GM12891 (cell line): Measurements from ENCODE around the gene SMARCA4.

ENCODE experiments used
- PAX5 ChIP-seq: IDR thresholded peaks from 2 replicates; pipeline ENCODE4 v1.6.1; 2011; ENCODE audit warnings: low read length, moderate library complexity, mild to moderate bottlenecking; ENCODE audit not compliant: insufficient read depth, severe bottlenecking
- POLR2A ChIP-seq: IDR thresholded peaks from 2 replicates; pipeline ENCODE4 v1.6.1; 2011; ENCODE audit warnings: low read depth, low read length, control low read depth
- POLR2AphosphoS5 ChIP-seq: IDR thresholded peaks from 2 replicates; pipeline ENCODE4 v1.6.1; 2011; ENCODE audit warnings: low read depth, low read length, control low read depth
- POU2F2 ChIP-seq: IDR thresholded peaks from 2 replicates; pipeline ENCODE4 v1.6.1; 2011; ENCODE audit warnings: low read depth, mild to moderate bottlenecking, control low read depth, low read length, moderate library complexity
- SPI1 ChIP-seq: IDR thresholded peaks from 2 replicates; pipeline ENCODE4 v1.6.1; 2011; ENCODE audit warnings: low read depth, low read length, control low read depth
- TAF1 ChIP-seq: IDR thresholded peaks from 2 replicates; pipeline ENCODE4 v1.6.1; 2011; ENCODE audit warnings: low read depth, low read length, control low read depth

GRCh38 chr19:11093689-11094238 lies 132.9 kb downstream of the SMARCA4 start:
- TF ChIP-seq POLR2AphosphoS5 (no peak), SPI1 (no peak), POLR2A (no peak), TAF1 (no peak), POU2F2 (no peak), PAX5 (no peak)
